HCT116 (cell line): ENCODE results near the gene ERC2. TPM values are rescaled to one million over a fixed set of nuclear protein-coding genes. Genes with fewer than 3 reads are reported as not detected.

ENCODE experiments used
- ATAC-seq: fragments of 200-7000 bp; cut with Tn5 transposase; 2 replicates; pipeline ENCODE4 v1.9.1; 2020; ENCODE audit warnings: mild to moderate bottlenecking, moderate library complexity
- BruUV-seq: library from RNA; stranded (reverse); fragments of 400-500 nt; replicated peaks from 2 replicates; lab custom pipeline; 2021; lab: Mats Ljungman, UMichigan
- CTCF ChIA-PET: fragments of 300-600 bp; sonication (Branson Sonifier 250); formaldehyde crosslinking; loops from one replicate; lab custom pipeline; 2021; ENCODE audit warnings: antibody characterized with exemption; lab: Charles Lee
- POLR2A ChIA-PET: fragments of 300-600, 350-600 bp; sonication (Branson Sonifier 250); formaldehyde crosslinking; loops from one replicate; lab custom pipeline; 2021; ENCODE audit warnings: antibody characterized with exemption; lab: Charles Lee
- RAD21 ChIA-PET, 2 experiments: fragments of 300-600 bp; sonication (Branson Sonifier 250); formaldehyde crosslinking; loops; one replicate each; lab custom pipeline; 2023; ENCODE audit warnings: low total read pairs in 2 of 2; ENCODE audit not compliant: uncharacterized antibody in 2 of 2, unreplicated experiment in 2 of 2, low non-redundant PET in 1 of 2; lab: Charles Lee
- DNase-seq: peaks from one replicate; pipeline ENCODE4 v3.0.0-alpha.2; 2010; ENCODE audit warnings: low read depth, low spot score
- H2AFZ ChIP-seq: fragments of 200-600 bp; shearing (Covaris generic), sonication (generic); 2 replicates; pipeline ENCODE4 v1.6.1; 2017; ENCODE audit warnings: low read depth, mixed run types, mixed read lengths, antibody characterized with exemption, low read length; ENCODE audit not compliant: poor library complexity, severe bottlenecking
- H3K27ac ChIP-seq: 2 replicates; pipeline ENCODE4 v1.5.1; 2012; ENCODE audit warnings: low read depth, low read length
- H3K27me3 ChIP-seq: fragments of 200-600 bp; sonication (generic); 2 replicates; pipeline ENCODE4 v1.6.1; 2016; ENCODE audit warnings: mixed run types, low read length, mixed read lengths; ENCODE audit not compliant: insufficient read depth
- H3K36me3 ChIP-seq, 2 experiments: fragments of 200-500 bp in 1 of 2; fragments of 200-600 bp in 1 of 2; sonication (Bioruptor generic) in 1 of 2; sonication (generic) in 1 of 2; 2 replicates each; pipeline versions ENCODE4 v1.5.1 to v1.6.1; 2014 to 2016; ENCODE audit warnings: low read length in 2 of 2, inconsistent platforms in 1 of 2, mixed read lengths in 1 of 2, mixed run types in 1 of 2; ENCODE audit not compliant: insufficient read depth in 2 of 2, control insufficient read depth in 1 of 2
- H3K4me1 ChIP-seq, 2 experiments: fragments of 200-600 bp in 1 of 2; sonication (generic) in 1 of 2; 2 replicates each; pipeline versions ENCODE4 v1.5.1 to v1.6.1; 2012 to 2017; ENCODE audit warnings: low read length in 2 of 2, inconsistent platforms in 1 of 2, mild to moderate bottlenecking in 1 of 2, mixed read lengths in 1 of 2, mixed run types in 1 of 2, moderate library complexity in 1 of 2; ENCODE audit not compliant: insufficient read depth in 2 of 2, control insufficient read depth in 1 of 2
- H3K4me2 ChIP-seq: fragments of 200-600 bp; sonication (generic); 2 replicates; pipeline ENCODE4 v1.6.1; 2017; ENCODE audit warnings: mixed run types, low read length, mixed read lengths
- H3K4me3 ChIP-seq, 2 experiments: fragments of 200-600 bp in 1 of 2; sonication (generic) in 1 of 2; replicated peaks in 1 of 2; 2 replicates each; pipeline ENCODE4 v1.5.1; 2011 to 2016; ENCODE audit warnings: low read length in 2 of 2, control low read depth in 1 of 2, low read depth in 1 of 2, mild to moderate bottlenecking in 1 of 2, mixed read lengths in 1 of 2, mixed run types in 1 of 2
- H3K79me2 ChIP-seq: fragments of 200-600 bp; sonication (generic); 2 replicates; pipeline ENCODE4 v1.6.1; 2017; ENCODE audit warnings: mild to moderate bottlenecking, mixed run types, low read length, moderate library complexity, mixed read lengths; ENCODE audit not compliant: insufficient read depth
- H3K9ac ChIP-seq: fragments of 200-600 bp; sonication (generic); 2 replicates; pipeline ENCODE4 v1.6.1; 2016; ENCODE audit warnings: low read length, mixed read lengths
- H3K9me2 ChIP-seq: fragments of 200-600 bp; sonication (generic), shearing (Covaris generic); 2 replicates; pipeline ENCODE4 v1.6.1; 2017; ENCODE audit warnings: mixed run types, mild to moderate bottlenecking, moderate library complexity; ENCODE audit not compliant: insufficient read depth
- H3K9me3 ChIP-seq, 2 experiments: fragments of 200-500 bp in 1 of 2; fragments of 200-600 bp in 1 of 2; sonication (Bioruptor generic) in 1 of 2; sonication (generic) in 1 of 2; 2 replicates each; pipeline ENCODE4 v1.6.1; 2014 to 2017; ENCODE audit warnings: low read length in 2 of 2, mixed read lengths in 2 of 2, inconsistent platforms in 1 of 2, low read depth in 1 of 2, mild to moderate bottlenecking in 1 of 2, mixed run types in 1 of 2, moderate library complexity in 1 of 2; ENCODE audit not compliant: control insufficient read depth in 1 of 2, insufficient read depth in 1 of 2
- H4K20me1 ChIP-seq: fragments of 200-600 bp; sonication (generic), shearing (Covaris generic); 2 replicates; pipeline ENCODE4 v1.6.1; 2017; ENCODE audit warnings: mixed run types, mild to moderate bottlenecking, moderate library complexity; ENCODE audit not compliant: insufficient read depth
- ATF3 ChIP-seq: IDR thresholded peaks from 2 replicates; pipeline ENCODE4 v1.6.1; 2012
- CBX3 ChIP-seq: IDR thresholded peaks from 2 replicates; pipeline ENCODE4 v1.6.1; 2012; ENCODE audit warnings: low read depth
- CEBPB ChIP-seq: IDR thresholded peaks from 2 replicates; pipeline ENCODE4 v1.6.1; 2012; ENCODE audit warnings: low read depth
- EGR1 ChIP-seq: IDR thresholded peaks from 2 replicates; pipeline ENCODE4 v1.6.1; 2012; ENCODE audit warnings: low read depth
- ELF1 ChIP-seq: IDR thresholded peaks from 2 replicates; pipeline ENCODE4 v1.6.1; 2012; ENCODE audit warnings: low read depth, borderline replicate concordance
- EZH2 ChIP-seq: fragments of 200-600 bp; sonication (generic); IDR thresholded peaks from 2 replicates; pipeline ENCODE4 v1.6.1; 2017; ENCODE audit warnings: antibody characterized with exemption, mixed run types
- EZH2phosphoT487 ChIP-seq: fragments of 200-600 bp; IDR thresholded peaks from 2 replicates; pipeline ENCODE4 v1.6.1; 2018; ENCODE audit warnings: antibody characterized with exemption, borderline replicate concordance
- JUND ChIP-seq: IDR thresholded peaks from 2 replicates; pipeline ENCODE4 v1.6.1; 2012
- POLR2AphosphoS5 ChIP-seq: IDR thresholded peaks from 2 replicates; pipeline ENCODE4 v1.6.1; 2011; ENCODE audit warnings: mild to moderate bottlenecking, low read depth, low read length, moderate library complexity
- REST ChIP-seq: IDR thresholded peaks from 2 replicates; pipeline ENCODE4 v1.6.1; 2012; ENCODE audit warnings: low read depth
- SIN3A ChIP-seq: IDR thresholded peaks from 2 replicates; pipeline ENCODE4 v1.6.1; 2012; ENCODE audit warnings: low read depth
- SP1 ChIP-seq: IDR thresholded peaks from 2 replicates; pipeline ENCODE4 v1.6.1; 2012; ENCODE audit warnings: low read depth
- TCF7L2 ChIP-seq: IDR thresholded peaks from 2 replicates; pipeline ENCODE4 v1.7.0; 2011; ENCODE audit warnings: borderline replicate concordance, inconsistent platforms; ENCODE audit not compliant: insufficient read depth, insufficient read length; ENCODE audit errors: extremely low read depth
- YY1 ChIP-seq: IDR thresholded peaks from 2 replicates; pipeline ENCODE4 v1.6.1; 2011; ENCODE audit warnings: low read length, low read depth, moderate library complexity, mild to moderate bottlenecking; ENCODE audit not compliant: insufficient replicate concordance; ENCODE audit errors: extremely low read depth
- ZNF274 ChIP-seq: fragments of 200-500 bp; sonication (Bioruptor generic); IDR thresholded peaks from 2 replicates; pipeline ENCODE4 v1.6.1; 2014; ENCODE audit warnings: mild to moderate bottlenecking, low read depth, low read length, inconsistent platforms
- intact Hi-C: fragments of 100-400 bp; cut with micrococcal nuclease; formaldehyde crosslinking; loops from 2 replicates; pipeline ENCODE4 v1.10.0; 2022
- total RNA-seq: library from RNA; stranded (reverse); gene quantifications from one replicate; pipeline ENCODE4 v1.2.1, GENCODE V29; 2021; ENCODE audit not compliant: unreplicated experiment
- TF ChIP-seq, protein P1 (sequence below): IDR thresholded peaks from 2 replicates; pipeline ENCODE4 v1.6.1; 2012

Gene ERC2
- total RNA-seq, 1 experiment from 2014 or later = not detected

DNA sequence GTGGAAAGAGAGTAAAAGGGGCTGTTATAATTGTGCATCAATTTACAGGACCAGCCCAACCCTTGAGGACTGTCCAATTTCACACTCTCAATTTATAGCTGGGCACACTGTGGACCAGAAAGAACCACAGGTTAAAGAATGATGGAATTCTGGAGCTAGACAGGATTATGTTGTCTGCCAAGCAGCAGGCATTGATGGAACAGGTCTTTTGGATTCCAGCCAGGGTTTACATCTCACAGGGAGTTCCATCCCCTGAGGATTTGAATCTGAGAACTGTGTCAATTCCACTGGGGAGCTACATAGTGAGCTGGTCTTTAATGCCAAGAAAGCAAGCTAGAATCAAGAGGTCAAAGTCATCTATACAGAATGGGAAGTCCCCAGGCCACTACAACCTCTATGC lies 591.7 kb downstream of the ERC2 start:
- H3K4me3 ChIP-seq = no peak overlapping the region
- DNase-seq = no peak
- no peak for ATAC-seq
- TF ChIP-seq SP1 (no peak), REST (no peak), ATF3 (no peak), CBX3 (no peak), ZNF274 (no peak), CEBPB (no peak)
- TF ChIP-seq, all 23 proteins: peak for 0
- intact Hi-C loops = no loop called here
- BruUV-seq = no TSS peak
- Histone ChIP-seq H3K27ac (no peak overlapping the region), H3K79me2 (no peaks in the 10 kb centered on the region), H4K20me1 (no peaks in the 10 kb centered on the region), H3K36me3 (no peaks in the 10 kb centered on the region), H3K9me2 (no peaks in the 10 kb centered on the region), H3K9me3 (no peaks in the 10 kb centered on the region), H3K4me1 (no peaks in the 10 kb centered on the region), H2AFZ (no peak overlapping the region), H3K27me3 (no peaks in the 10 kb centered on the region), H3K9ac (no peak overlapping the region), H3K4me2 (no peak overlapping the region)
- ChIA-PET CTCF (no interaction called here), RAD21 (no interaction called here), POLR2A (no interaction called here)

DNA sequence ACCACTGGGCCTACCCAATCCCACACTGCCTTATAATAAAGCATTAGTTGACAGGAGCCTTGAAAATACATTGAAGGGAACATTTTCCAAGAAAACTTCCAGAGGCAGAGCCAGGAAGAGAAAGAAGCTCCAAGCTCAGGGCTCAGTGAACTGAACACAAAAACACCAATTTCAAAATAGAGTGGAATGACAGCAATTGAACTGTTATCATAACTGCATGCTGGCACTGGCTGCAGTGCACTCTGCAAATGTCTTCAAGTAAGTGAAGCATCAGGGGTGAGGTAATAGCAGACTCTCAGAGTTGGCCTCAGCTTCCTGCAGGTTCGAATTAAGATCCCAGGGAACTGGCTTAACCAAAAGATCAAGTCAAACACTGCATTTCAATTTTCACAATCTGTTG lies 593.2 kb downstream of the ERC2 start:
- no peaks in the 10 kb centered on the region for H3K79me2 ChIP-seq
- peaks cover 0 to 7% of the 10 kb centered on the region in 2 experiments; a peak in 1 of 4 replicates for H3K9me3 ChIP-seq
- ATAC-seq (no peak), DNase-seq (no peak)
- ChIA-PET POLR2A (no interaction called here), CTCF (no interaction called here), RAD21 (no interaction called here)
- no peak overlapping the region for H3K9ac ChIP-seq
- no peaks in the 10 kb centered on the region for H3K9me2 ChIP-seq
- BruUV-seq = no TSS peak
- no peak overlapping the region for H3K4me2 ChIP-seq
- no peak overlapping the region for H3K27ac ChIP-seq
- no peaks in the 10 kb centered on the region for H3K27me3 ChIP-seq
- intact Hi-C loops = no loop called here
- no peak overlapping the region for H3K4me3 ChIP-seq
- no peaks in the 10 kb centered on the region for H4K20me1 ChIP-seq
- no peaks in the 10 kb centered on the region for H3K36me3 ChIP-seq
- no peaks in the 10 kb centered on the region for H3K4me1 ChIP-seq
- H2AFZ ChIP-seq = no peak overlapping the region
- TF ChIP-seq YY1 (no peak), SIN3A (no peak), CEBPB (no peak), TCF7L2 (no peak), CBX3 (no peak), JUND (no peak), POLR2AphosphoS5 (no peak), EGR1 (no peak), EZH2 (no peak), EZH2phosphoT487 (no peak), ELF1 (no peak)
- TF ChIP-seq, protein P1, sequence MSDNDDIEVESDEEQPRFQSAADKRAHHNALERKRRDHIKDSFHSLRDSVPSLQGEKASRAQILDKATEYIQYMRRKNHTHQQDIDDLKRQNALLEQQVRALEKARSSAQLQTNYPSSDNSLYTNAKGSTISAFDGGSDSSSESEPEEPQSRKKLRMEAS = no peak
